Endodermal cell (in vitro differentiated cells): ENCODE data around the gene KTN1. TPM values are rescaled to one million over a fixed set of nuclear protein-coding genes. Genes with fewer than 3 reads are reported as not detected.

Source experiments
- DNase-seq: peaks from one replicate; pipeline ENCODE4 v3.0.0-alpha.2; 2017
- H3K27ac ChIP-seq: 2 replicates; pipeline ENCODE4 v1.5.1; 2013; ENCODE audit warnings: mild to moderate bottlenecking, low read depth, low read length, moderate library complexity
- H3K27me3 ChIP-seq: 2 replicates; pipeline ENCODE4 v1.6.1; 2013; ENCODE audit warnings: mild to moderate bottlenecking, low read length, moderate library complexity; ENCODE audit not compliant: insufficient read depth, control insufficient read depth, poor library complexity, severe bottlenecking
- H3K36me3 ChIP-seq: 2 replicates; pipeline ENCODE4 v1.7.0; 2013; ENCODE audit warnings: mild to moderate bottlenecking, low read length, moderate library complexity; ENCODE audit not compliant: control insufficient read depth, insufficient read depth
- H3K4me1 ChIP-seq: one replicate; pipeline ENCODE4 v1.7.0; 2013; ENCODE audit warnings: low read length; ENCODE audit not compliant: control insufficient read depth, insufficient read depth
- H3K4me3 ChIP-seq: 2 replicates; pipeline ENCODE4 v1.5.1; 2013; ENCODE audit warnings: mild to moderate bottlenecking, low read length, moderate library complexity
- H3K9ac ChIP-seq: 2 replicates; pipeline ENCODE4 v1.6.1; 2013; ENCODE audit warnings: mild to moderate bottlenecking, low read length, moderate library complexity; ENCODE audit not compliant: poor library complexity, severe bottlenecking; ENCODE audit errors: extremely low read depth
- H3K9me3 ChIP-seq: 2 replicates; pipeline ENCODE4 v1.6.1; 2013; ENCODE audit warnings: mild to moderate bottlenecking, low read length, moderate library complexity; ENCODE audit not compliant: control insufficient read depth
- H3K27ac Mint-ChIP-seq: 2 replicates; pipeline ENCODE4 v1.8.0; 2020; ENCODE audit warnings: mixed read lengths
- H3K27me3 Mint-ChIP-seq: 2 replicates; pipeline ENCODE4 v1.8.0; 2021; ENCODE audit warnings: mild to moderate bottlenecking, mixed read lengths; ENCODE audit not compliant: insufficient read depth
- H3K36me3 Mint-ChIP-seq: 2 replicates; pipeline ENCODE4 v1.8.0; 2020; ENCODE audit warnings: low read depth, mixed read lengths
- H3K4me1 Mint-ChIP-seq: 2 replicates; pipeline ENCODE4 v1.8.0; 2020; ENCODE audit warnings: mixed read lengths
- H3K4me3 Mint-ChIP-seq: 2 replicates; pipeline ENCODE4 v1.8.0; 2020; ENCODE audit warnings: mild to moderate bottlenecking, moderate library complexity, mixed read lengths
- H3K9me3 Mint-ChIP-seq: 2 replicates; pipeline ENCODE4 v1.8.0; 2020; ENCODE audit warnings: mild to moderate bottlenecking, mixed read lengths
- CTCF ChIP-seq: fragments of 200-600 bp; sonication (generic); conservative IDR thresholded peaks from 2 replicates; pipeline ENCODE4 v1.5.0; 2021; ENCODE audit warnings: antibody characterized with exemption, mild to moderate bottlenecking
- WGBS, 2 experiments: methylation state at CpG; one replicate each; pipeline versions ENCODE4 v1.1.5 to v1.1.7; 2013; ENCODE audit warnings: missing lambda C conversion rate in 2 of 2, mixed read lengths in 1 of 2; ENCODE audit not compliant: insufficient coverage in 1 of 2, insufficient read length in 1 of 2; 5-methylcytosine and 5-hydroxymethylcytosine counted together
- total RNA-seq, 2 donors: library from RNA; stranded (reverse); fragmentation: NEBNext Ultra II Directional in 1 of 2; extraction: Animal tissue kit (Norgen Biotek cat#: 25700) in 1 of 2; gene quantifications; 2 replicates in 1 of 2; 3 replicates in 1 of 2; pipeline ENCODE4 v1.2.1, GENCODE V29; 2021

The KTN1 gene
- total RNA-seq, 2 donors from 2014 or later: 215 to 239 TPM

- Mint-ChIP-seq H3K27ac (no peak overlapping the region), H3K36me3 (no peaks in the 10 kb centered on the region), H3K27me3 (no peaks in the 10 kb centered on the region), H3K9me3 (no peaks in the 10 kb centered on the region), H3K4me1 (peaks cover 30% of the 10 kb centered on the region), H3K4me3 (no peak overlapping the region)
- no peak for DNase-seq
- no peaks in the 10 kb centered on the region for H3K27me3 ChIP-seq
- no peak overlapping the region for H3K4me3 ChIP-seq
- no peak overlapping the region for H3K9ac ChIP-seq
- peaks cover 8% of the 10 kb centered on the region for H3K4me1 ChIP-seq
- WGBS, 2 experiments: 89 to 95% methylated on average over 4 of the region's 4 CpGs
- no peaks in the 10 kb centered on the region for H3K9me3 ChIP-seq
- TF ChIP-seq CTCF: no peak
- no peaks in the 10 kb centered on the region for H3K36me3 ChIP-seq
- H3K27ac ChIP-seq: no peak overlapping the region
These were observed 7.4 kb upstream of the KTN1 start for GRCh38 chr14:55572578-55572977.

GRCh38 chr14:55574988-55575387, 5.0 kb upstream of the KTN1 start:
- no peak overlapping the region for H3K27ac Mint-ChIP-seq
- H3K27me3 Mint-ChIP-seq: no peaks in the 10 kb centered on the region
- peaks cover 23% of the 10 kb centered on the region for H3K4me1 Mint-ChIP-seq
- H3K36me3 Mint-ChIP-seq: no peaks in the 10 kb centered on the region
- no peaks in the 10 kb centered on the region for H3K36me3 ChIP-seq
- H3K9me3 Mint-ChIP-seq: no peaks in the 10 kb centered on the region
- H3K27me3 ChIP-seq: no peaks in the 10 kb centered on the region
- no peak overlapping the region for H3K4me3 Mint-ChIP-seq
- H3K4me1 ChIP-seq: no peaks in the 10 kb centered on the region
- H3K9me3 ChIP-seq: no peaks in the 10 kb centered on the region
- WGBS, 2 experiments: 91 to 92% methylated on average over 7 of the region's 7 CpGs
- no peak overlapping the region for H3K9ac ChIP-seq
- no peak overlapping the region for H3K4me3 ChIP-seq
- H3K27ac ChIP-seq: no peak overlapping the region
- TF ChIP-seq CTCF: no peak
- no peak for DNase-seq

- Mint-ChIP-seq H3K4me1 (peaks cover 16% of the 10 kb centered on the region), H3K36me3 (no peaks in the 10 kb centered on the region), H3K4me3 (no peak overlapping the region), H3K9me3 (no peaks in the 10 kb centered on the region), H3K27ac (no peak overlapping the region), H3K27me3 (no peaks in the 10 kb centered on the region)
- no peak for DNase-seq
- Histone ChIP-seq H3K27ac (no peak overlapping the region), H3K9me3 (no peaks in the 10 kb centered on the region), H3K27me3 (no peaks in the 10 kb centered on the region), H3K36me3 (no peaks in the 10 kb centered on the region), H3K4me3 (no peak overlapping the region), H3K9ac (no peak overlapping the region), H3K4me1 (no peaks in the 10 kb centered on the region)
- no peak for TF ChIP-seq CTCF
- WGBS, 2 experiments: 96 to 100% methylated on average over 4 of the region's 4 CpGs
These were observed 2.8 kb upstream of the KTN1 start for GRCh38 chr14:55577229-55577628.
